H9 (cell line): ENCODE measurements around the gene HEYL. TPM values are rescaled to one million over a fixed set of nuclear protein-coding genes. Genes with fewer than 3 reads are reported as not detected.

ENCODE experiments used
- DNase-seq: peaks from one replicate; pipeline ENCODE4 v3.0.0-alpha.2; 2017
- H2AFZ ChIP-seq: one replicate; pipeline ENCODE4 v1.6.1; 2013; ENCODE audit warnings: mild to moderate bottlenecking, low read length, control low read depth, moderate library complexity
- H2AK5ac ChIP-seq: 2 replicates; pipeline ENCODE4 v1.6.1; 2013; ENCODE audit warnings: low read length, control low read depth, mixed read lengths; ENCODE audit not compliant: insufficient read length
- H2BK120ac ChIP-seq: one replicate; pipeline ENCODE4 v1.6.1; 2013; ENCODE audit warnings: low read depth, mild to moderate bottlenecking, low read length, control low read depth, inconsistent platforms; ENCODE audit not compliant: poor library complexity, severe bottlenecking
- H2BK12ac ChIP-seq: 2 replicates; pipeline ENCODE4 v1.6.1; 2013; ENCODE audit warnings: low read length, control low read depth, mixed read lengths, low read depth; ENCODE audit not compliant: insufficient read length
- H2BK15ac ChIP-seq: 2 replicates; pipeline ENCODE4 v1.6.1; 2013; ENCODE audit warnings: low read depth, low read length, control low read depth
- H2BK20ac ChIP-seq: one replicate; pipeline ENCODE4 v1.6.1; 2013; ENCODE audit warnings: low read depth, mild to moderate bottlenecking, low read length, control low read depth, inconsistent platforms; ENCODE audit not compliant: poor library complexity, severe bottlenecking
- H2BK5ac ChIP-seq: 2 replicates; pipeline ENCODE4 v1.6.1; 2013; ENCODE audit warnings: low read length, control low read depth, mixed read lengths; ENCODE audit not compliant: insufficient read length
- H3K14ac ChIP-seq: 2 replicates; pipeline ENCODE4 v1.6.1; 2013; ENCODE audit warnings: low read length, control low read depth; ENCODE audit not compliant: insufficient read depth
- H3K18ac ChIP-seq: 2 replicates; pipeline ENCODE4 v1.6.1; 2013; ENCODE audit warnings: low read depth, mild to moderate bottlenecking, mixed read lengths, low read length, control low read depth; ENCODE audit not compliant: insufficient read length
- H3K23ac ChIP-seq: 2 replicates; pipeline ENCODE4 v1.6.1; 2013; ENCODE audit warnings: low read length, control low read depth, mixed read lengths, low read depth; ENCODE audit not compliant: insufficient read length
- H3K23me2 ChIP-seq: 2 replicates; pipeline ENCODE4 v1.6.1; 2013; ENCODE audit warnings: low read depth, mild to moderate bottlenecking, mixed read lengths, low read length, control low read depth; ENCODE audit not compliant: insufficient read length, poor library complexity, severe bottlenecking
- H3K27ac ChIP-seq: 2 replicates; pipeline ENCODE4 v1.5.1; 2013; ENCODE audit warnings: low read length, control low read depth, mixed read lengths, low read depth; ENCODE audit not compliant: insufficient read length
- H3K27me3 ChIP-seq: 2 replicates; pipeline ENCODE4 v1.6.1; 2013; ENCODE audit warnings: low read length, control low read depth, inconsistent platforms; ENCODE audit not compliant: insufficient read depth
- H3K4ac ChIP-seq: 2 replicates; pipeline ENCODE4 v1.6.1; 2013; ENCODE audit warnings: low read depth, mild to moderate bottlenecking, control low read depth, inconsistent platforms, low read length, moderate library complexity
- H3K4me1 ChIP-seq: 2 replicates; pipeline ENCODE4 v1.6.1; 2013; ENCODE audit warnings: low read length, control low read depth, inconsistent platforms; ENCODE audit not compliant: insufficient read depth
- H3K4me2 ChIP-seq: 2 replicates; pipeline ENCODE4 v1.6.1; 2013; ENCODE audit warnings: low read length, control low read depth, mixed read lengths; ENCODE audit not compliant: insufficient read length, insufficient read depth
- H3K56ac ChIP-seq: 2 replicates; pipeline ENCODE4 v1.6.1; 2013; ENCODE audit warnings: low read depth, mild to moderate bottlenecking, mixed read lengths, low read length, control low read depth; ENCODE audit not compliant: insufficient read length
- H3K79me1 ChIP-seq: 2 replicates; pipeline ENCODE4 v1.6.1; 2013; ENCODE audit warnings: low read depth, mild to moderate bottlenecking, moderate library complexity, low read length, control low read depth, inconsistent platforms; ENCODE audit not compliant: insufficient read depth, poor library complexity, severe bottlenecking
- H3K79me2 ChIP-seq: 2 replicates; pipeline ENCODE4 v1.6.1; 2013; ENCODE audit warnings: low read length, control low read depth, inconsistent platforms; ENCODE audit not compliant: insufficient read depth
- H3K9ac ChIP-seq: 2 replicates; pipeline ENCODE4 v1.6.1; 2013; ENCODE audit warnings: low read length, control low read depth, mixed read lengths; ENCODE audit not compliant: insufficient read length; ENCODE audit errors: extremely low read depth
- H3K9me3 ChIP-seq: one replicate; pipeline ENCODE4 v1.6.1; 2013; ENCODE audit warnings: low read depth, low read length, inconsistent platforms; ENCODE audit not compliant: control insufficient read depth
- H3T11ph ChIP-seq: one replicate; pipeline ENCODE4 v1.6.1; 2013; ENCODE audit warnings: mild to moderate bottlenecking, low read length, control low read depth, inconsistent platforms
- H4K20me1 ChIP-seq: one replicate; pipeline ENCODE4 v1.6.1; 2013; ENCODE audit not compliant: control insufficient read depth, insufficient read length, insufficient read depth
- H4K5ac ChIP-seq: 2 replicates; pipeline ENCODE4 v1.6.1; 2013; ENCODE audit warnings: low read depth, mild to moderate bottlenecking, mixed read lengths, low read length, control low read depth; ENCODE audit not compliant: insufficient read length
- H4K8ac ChIP-seq: replicated peaks from 2 replicates; pipeline ENCODE4 v1.6.1; 2013; ENCODE audit warnings: low read length, control low read depth, mixed read lengths, low read depth; ENCODE audit not compliant: insufficient read length
- H4K91ac ChIP-seq: 2 replicates; pipeline ENCODE4 v1.6.1; 2013; ENCODE audit warnings: low read depth, mild to moderate bottlenecking, moderate library complexity, mixed read lengths, low read length, control low read depth; ENCODE audit not compliant: insufficient read length
- H3K27ac Mint-ChIP-seq, 3 experiments: 2 replicates in 2 of 3; 3 replicates in 1 of 3; pipeline ENCODE4 v1.8.0; 2020 to 2021; ENCODE audit warnings: mixed read lengths in 3 of 3, mild to moderate bottlenecking in 1 of 3, moderate library complexity in 1 of 3
- H3K27me3 Mint-ChIP-seq: 2 replicates; pipeline ENCODE4 v1.8.0; 2021; ENCODE audit warnings: low read depth, mild to moderate bottlenecking, moderate library complexity, mixed read lengths
- H3K36me3 Mint-ChIP-seq, 3 experiments: 2 replicates in 2 of 3; 3 replicates in 1 of 3; pipeline ENCODE4 v1.8.0; 2020 to 2021; ENCODE audit warnings: low read depth in 3 of 3, mixed read lengths in 3 of 3; ENCODE audit not compliant: insufficient read depth in 1 of 3
- H3K4me1 Mint-ChIP-seq, 2 experiments: 2 replicates each; pipeline ENCODE4 v1.8.0; 2020; ENCODE audit warnings: mixed read lengths in 2 of 2
- H3K4me3 Mint-ChIP-seq, 2 experiments: 2 replicates in 1 of 2; 3 replicates in 1 of 2; pipeline ENCODE4 v1.8.0; 2020 to 2021; ENCODE audit warnings: mild to moderate bottlenecking in 2 of 2, mixed read lengths in 2 of 2, moderate library complexity in 1 of 2
- H3K9me3 Mint-ChIP-seq, 2 experiments: 2 replicates in 1 of 2; 3 replicates in 1 of 2; pipeline ENCODE4 v1.8.0; 2020; ENCODE audit warnings: mild to moderate bottlenecking in 2 of 2, mixed read lengths in 2 of 2, moderate library complexity in 1 of 2
- WGBS: extraction: QIAGEN DNeasy Blood & Tissue Kit; methylation state at CpG from one replicate; pipeline ENCODE4 v1.1.7; 2013; ENCODE audit warnings: missing lambda C conversion rate, low lambda C conversion rate, mixed read lengths; ENCODE audit not compliant: insufficient read length; ENCODE audit errors: extremely low coverage; 5-methylcytosine and 5-hydroxymethylcytosine counted together
- total RNA-seq: library from RNA; stranded (reverse); gene quantifications from 2 replicates; pipeline ENCODE4 v1.2.1, GENCODE V29; 2021
- TF ChIP-seq, protein P1 (sequence below): fragments of 200-600 bp; sonication (generic); conservative IDR thresholded peaks from 3 replicates; pipeline ENCODE4 v1.8.0; 2021; ENCODE audit warnings: antibody characterized with exemption, mild to moderate bottlenecking

Gene HEYL
- total RNA-seq, 1 experiment from 2014 or later = 1.9 TPM

- Histone ChIP-seq H3K27me3 (peaks cover 3% of the 10 kb centered on the region; the same call in 1 of the 2 replicates), H2BK20ac (no peak overlapping the region), H4K5ac (no peak overlapping the region), H3K4me1 (no peaks in the 10 kb centered on the region), H2AK5ac (no peak overlapping the region), H3K18ac (no peak overlapping the region), H3K4ac (no peak overlapping the region), H2BK5ac (no peak overlapping the region), H3K79me2 (no peaks in the 10 kb centered on the region), H2AFZ (no peak overlapping the region), H3K9me3 (no peaks in the 10 kb centered on the region), H2BK12ac (no peak overlapping the region), H2BK120ac (no peak overlapping the region), H3K56ac (no peak overlapping the region), H3K9ac (no peak overlapping the region), H3K23ac (no peak overlapping the region), H2BK15ac (no peak overlapping the region), H3K27ac (no peak overlapping the region), H4K8ac (no peak overlapping the region), H3T11ph (no peak overlapping the region), H3K79me1 (no peaks in the 10 kb centered on the region), H4K91ac (no peak overlapping the region), H3K4me2 (no peak overlapping the region), H3K23me2 (no peaks in the 10 kb centered on the region), H3K14ac (no peak overlapping the region), H4K20me1 (no peaks in the 10 kb centered on the region)
- no CpG with 5 or more reads among the region's 3 CpGs for WGBS
- DNase-seq = no peak
- H3K27me3 Mint-ChIP-seq = peaks cover 96% of the 10 kb centered on the region
- H3K27ac Mint-ChIP-seq = no peak overlapping the region
- no peak overlapping the region for H3K4me3 Mint-ChIP-seq
- TF ChIP-seq, protein P1, sequence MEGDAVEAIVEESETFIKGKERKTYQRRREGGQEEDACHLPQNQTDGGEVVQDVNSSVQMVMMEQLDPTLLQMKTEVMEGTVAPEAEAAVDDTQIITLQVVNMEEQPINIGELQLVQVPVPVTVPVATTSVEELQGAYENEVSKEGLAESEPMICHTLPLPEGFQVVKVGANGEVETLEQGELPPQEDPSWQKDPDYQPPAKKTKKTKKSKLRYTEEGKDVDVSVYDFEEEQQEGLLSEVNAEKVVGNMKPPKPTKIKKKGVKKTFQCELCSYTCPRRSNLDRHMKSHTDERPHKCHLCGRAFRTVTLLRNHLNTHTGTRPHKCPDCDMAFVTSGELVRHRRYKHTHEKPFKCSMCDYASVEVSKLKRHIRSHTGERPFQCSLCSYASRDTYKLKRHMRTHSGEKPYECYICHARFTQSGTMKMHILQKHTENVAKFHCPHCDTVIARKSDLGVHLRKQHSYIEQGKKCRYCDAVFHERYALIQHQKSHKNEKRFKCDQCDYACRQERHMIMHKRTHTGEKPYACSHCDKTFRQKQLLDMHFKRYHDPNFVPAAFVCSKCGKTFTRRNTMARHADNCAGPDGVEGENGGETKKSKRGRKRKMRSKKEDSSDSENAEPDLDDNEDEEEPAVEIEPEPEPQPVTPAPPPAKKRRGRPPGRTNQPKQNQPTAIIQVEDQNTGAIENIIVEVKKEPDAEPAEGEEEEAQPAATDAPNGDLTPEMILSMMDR = no peak
- H3K36me3 Mint-ChIP-seq = no peaks in the 10 kb centered on the region
- H3K9me3 Mint-ChIP-seq = no peaks in the 10 kb centered on the region
- H3K4me1 Mint-ChIP-seq = peaks cover 3 to 6% of the 10 kb centered on the region in 2 experiments
Observed at GRCh38 chr1:39657402-39657801, 18.0 kb upstream of the HEYL start.
